GM18511 (cell line): Measurements from ENCODE around the gene GJD2.

Experiments
- ATAC-seq: cut with Tn5 transposase; IDR thresholded peaks from one replicate; pipeline ENCODE4 v1.9.1; 2021; ENCODE audit warnings: mild to moderate bottlenecking, moderate library complexity; ENCODE audit not compliant: unreplicated experiment

GJD2 gene

DNA sequence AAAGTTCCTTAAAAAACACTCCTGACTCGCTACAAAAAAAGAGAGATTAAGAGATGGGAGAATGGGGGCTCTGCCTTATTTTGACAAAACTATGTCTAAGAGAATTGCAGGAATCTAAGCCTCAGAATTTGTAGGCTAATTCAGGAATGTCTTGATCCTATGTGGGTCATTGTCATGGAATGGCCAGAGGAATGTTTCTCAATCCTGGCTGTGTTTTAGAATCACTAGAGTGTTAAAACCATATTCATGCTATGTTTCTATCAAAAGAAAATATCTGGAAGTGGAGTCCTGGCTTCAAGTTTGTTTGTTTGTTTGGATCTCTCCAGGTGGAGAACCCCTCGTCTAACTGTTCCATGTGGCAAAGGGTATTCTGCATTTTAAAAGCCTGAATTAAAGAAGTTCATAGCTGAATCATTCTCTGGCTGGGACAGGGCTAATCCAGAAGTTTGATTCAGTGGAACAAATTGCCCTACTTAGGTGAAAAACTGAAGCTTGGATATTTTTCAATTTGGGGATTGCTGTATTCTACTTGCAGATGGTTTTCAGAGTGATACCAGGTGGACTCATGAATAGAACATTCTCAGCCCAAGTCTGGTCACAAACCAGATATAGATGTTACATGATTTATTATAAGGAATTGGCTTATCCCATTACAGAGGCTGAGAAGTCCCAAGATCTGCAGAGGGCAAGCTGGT lies 28.2 kb downstream of the GJD2 start:
- no peak for ATAC-seq

DNA sequence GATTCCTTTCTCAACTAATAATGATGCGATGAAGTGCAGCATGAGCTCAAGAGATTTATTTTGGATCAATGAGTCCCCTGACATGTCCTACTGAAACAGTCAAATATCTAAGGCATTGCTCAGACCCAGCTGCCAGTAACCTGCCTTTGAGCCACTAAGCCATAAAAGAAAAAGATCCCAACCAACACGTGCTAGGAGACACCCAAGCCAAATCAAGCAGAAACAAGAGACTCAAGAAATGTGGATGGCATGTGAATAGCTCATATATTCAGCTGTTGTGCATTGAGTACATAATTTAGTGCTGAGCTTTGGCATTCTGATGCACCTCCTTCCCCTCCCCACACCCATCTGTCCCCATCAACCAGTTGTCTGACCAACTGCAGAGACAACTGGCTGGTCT lies 29.2 kb downstream of the GJD2 start:
- no peak for ATAC-seq

DNA sequence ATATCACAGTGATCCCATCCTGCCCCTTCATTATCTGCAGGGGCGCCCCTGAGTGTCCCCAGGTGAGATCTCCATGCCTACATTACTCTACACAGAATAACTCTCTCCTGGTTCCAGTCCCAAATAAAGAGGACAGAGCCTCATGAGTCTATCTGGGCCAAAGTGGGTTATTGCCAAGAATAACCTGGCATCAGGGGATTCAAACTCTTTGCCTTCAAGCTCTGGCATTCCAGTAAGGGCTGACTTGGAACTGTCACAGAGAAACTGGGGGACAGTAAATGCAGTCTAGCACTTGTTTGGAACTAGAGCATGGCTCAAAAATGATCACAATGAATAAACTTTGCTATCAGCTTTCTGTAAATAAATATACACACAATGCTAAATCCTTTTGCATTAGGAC lies 30.3 kb downstream of the GJD2 start:
- ATAC-seq: no peak

DNA sequence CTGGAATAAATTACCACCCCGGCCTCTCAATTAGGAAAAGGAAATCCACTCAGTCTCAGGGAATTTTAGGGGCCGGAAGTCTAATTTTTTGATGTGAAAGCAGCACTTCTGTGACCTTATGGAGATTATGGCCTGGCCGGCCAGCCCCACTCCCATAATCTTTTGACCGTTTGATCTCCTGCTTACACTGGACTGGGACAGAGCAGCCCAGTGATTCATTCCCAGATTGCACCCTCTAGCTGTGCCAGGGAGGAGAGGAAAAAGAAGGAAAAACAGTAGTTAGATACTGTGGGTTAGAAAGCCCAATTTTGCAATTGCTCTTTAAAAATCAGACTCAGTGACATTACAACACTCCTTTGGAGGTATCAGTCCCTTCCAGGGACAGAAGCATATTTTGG lies 32.4 kb downstream of the GJD2 start:
- ATAC-seq: no peak

DNA sequence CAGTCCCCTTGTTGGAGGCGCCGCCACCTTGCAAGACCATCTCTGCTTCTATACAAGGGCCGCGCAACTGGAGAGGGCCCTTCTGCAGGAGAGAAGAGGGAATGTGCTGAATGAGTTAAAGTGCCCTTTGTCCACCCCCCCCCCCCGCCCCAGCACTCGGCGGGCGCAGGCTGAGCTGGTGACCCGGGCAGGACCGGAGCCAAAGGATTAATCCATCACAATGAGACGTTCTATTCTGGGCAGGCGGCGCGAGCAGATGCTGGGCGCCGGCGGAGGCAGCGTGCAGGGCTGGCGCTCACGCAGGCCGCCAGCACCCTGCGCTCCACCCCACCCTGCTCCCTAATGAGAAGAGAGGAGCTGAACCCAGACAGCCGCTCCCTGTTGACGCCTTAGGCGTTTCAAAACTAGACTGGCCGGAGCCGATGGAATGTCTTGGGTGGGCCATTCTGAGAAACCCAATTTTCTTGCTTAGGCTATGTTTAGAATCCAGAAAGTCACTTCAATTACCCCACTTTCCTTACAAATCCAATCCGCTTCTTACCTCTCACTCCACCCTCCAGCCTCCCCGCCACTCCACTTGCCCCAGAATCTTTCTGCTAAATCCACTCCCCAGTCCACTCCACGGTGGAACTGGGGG lies 32.9 kb downstream of the GJD2 start:
- ATAC-seq: no peak

DNA sequence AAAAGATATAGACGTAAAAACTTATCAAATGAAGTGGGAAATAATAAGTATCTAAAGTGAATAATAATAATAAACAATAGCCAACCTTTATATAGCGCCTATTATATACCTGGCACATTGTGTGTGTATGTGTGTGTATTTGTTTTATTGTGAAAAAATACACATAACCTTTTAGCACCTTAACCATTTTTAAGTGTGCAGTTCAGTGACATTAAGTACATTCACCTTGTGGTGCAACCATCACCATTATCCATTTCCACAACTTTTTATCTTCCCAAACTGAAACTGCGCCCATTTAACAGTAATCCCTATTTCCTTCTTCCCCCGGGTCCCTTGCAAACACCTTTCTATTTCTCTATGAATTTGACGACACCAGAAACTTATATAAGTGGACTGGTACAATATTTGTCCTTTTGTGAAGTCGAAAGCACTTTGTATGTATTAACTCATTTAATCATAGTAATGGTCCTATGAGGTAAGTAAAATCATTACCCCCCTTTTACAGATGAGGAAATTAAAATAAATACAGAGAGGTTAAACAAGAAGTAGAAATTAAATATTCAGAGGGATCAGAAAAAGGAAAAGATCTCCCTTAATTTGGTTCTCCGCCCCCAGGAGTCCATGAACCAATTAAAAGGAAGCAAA lies 33.5 kb downstream of the GJD2 start:
- ATAC-seq: no peak

DNA sequence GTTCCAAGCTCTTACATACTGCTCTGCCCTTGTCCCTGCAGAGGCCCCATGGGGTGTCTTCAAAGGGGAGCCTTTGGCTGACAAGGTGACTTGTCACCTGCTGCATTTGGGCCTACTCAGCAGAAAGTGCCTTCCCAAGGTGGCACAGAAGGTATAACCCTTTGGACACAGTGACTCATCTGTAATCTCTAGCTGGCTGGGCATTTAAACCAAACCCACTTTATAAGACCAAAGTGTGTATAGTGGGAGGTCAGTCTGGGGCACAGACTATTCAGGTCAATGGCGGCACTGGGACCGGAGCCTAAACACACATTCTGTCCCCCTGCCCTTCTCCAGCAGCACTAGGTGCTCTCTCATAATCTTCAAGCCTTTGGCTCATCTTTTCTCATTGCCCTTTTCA lies 35.1 kb downstream of the GJD2 start:
- no peak for ATAC-seq

DNA sequence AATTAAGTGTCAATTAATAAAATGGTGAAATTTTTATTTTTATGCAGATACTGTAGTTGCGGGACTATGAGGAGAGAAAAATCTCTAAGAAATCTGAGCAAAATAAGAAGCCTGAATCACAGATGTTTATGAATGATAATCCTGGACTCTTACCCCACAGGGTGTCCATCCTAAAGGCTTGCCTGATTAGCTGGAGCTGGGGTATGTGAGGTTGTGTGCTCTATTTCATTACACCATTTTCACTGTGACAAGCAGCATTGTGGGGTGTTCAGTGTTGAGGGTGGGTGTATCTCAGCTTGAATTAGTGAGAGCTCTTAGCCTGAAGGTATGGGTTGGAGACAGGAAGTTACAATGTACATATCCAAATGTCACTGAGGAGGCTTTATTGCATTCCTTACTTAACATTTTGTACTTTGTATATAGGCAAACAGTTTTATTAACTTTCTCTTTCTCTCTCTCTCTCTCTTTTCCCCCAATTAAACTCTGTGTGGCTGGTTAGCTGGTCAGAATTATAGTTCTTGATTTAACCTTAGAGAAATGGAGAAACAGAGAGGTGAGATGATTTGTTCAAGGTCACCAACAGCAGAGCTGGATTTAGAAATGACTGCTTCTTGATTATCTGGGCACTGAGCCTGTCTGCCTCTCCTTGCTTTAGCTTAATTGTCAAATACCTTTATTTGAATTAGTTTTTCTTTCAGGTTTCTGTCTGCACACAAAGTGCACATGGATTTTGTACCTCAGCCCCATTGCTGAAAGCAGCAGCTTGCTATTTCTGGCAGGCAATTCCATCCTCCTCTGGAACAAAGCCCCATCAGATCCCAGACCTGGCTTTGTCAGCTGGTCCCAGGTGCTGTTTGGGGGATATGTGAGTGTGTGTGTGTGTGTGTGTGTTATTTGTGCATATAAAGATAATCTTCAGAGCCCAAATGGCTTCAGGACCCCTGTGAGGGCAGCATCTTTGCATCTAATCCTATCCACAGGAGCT lies 35.8 kb downstream of the GJD2 start:
- ATAC-seq: no peak

DNA sequence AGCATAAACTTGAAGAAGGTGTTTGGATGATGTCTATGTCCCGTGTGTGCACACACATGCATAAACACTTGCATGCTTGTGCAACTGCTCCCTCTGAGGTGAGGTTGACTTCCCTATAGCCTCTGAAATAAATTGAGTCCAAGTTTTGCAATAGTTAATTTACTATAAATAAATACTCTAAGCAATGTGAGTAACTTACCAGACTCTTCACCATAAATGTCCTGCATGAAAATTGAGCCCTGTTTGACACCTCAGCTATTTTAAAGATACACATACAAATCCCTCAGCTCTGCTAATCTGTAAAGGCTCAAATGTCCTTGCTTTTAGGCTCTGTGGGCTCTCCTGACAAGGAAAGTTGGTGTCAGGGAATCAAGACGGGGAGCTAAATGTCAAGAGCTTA lies 37.1 kb downstream of the GJD2 start:
- ATAC-seq: no peak

DNA sequence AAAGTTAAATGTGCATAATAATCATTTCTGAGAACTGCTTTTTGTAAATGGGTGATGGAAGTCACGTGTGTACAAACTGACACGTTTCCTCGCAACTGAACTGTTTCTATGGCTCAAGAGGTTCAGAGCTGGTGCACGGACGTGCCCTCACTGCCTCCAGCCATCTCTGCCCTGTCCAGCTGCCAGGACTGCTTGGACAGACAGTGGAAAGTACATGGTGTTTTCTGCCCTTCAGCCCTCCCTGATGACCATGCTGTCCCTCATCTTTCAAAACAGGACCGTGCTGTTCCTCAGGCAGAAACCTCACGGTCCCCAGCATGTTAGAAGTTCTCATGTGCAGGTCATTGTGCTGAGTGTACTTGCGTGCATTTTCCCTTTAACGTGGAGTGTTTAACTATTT lies 38.7 kb downstream of the GJD2 start:
- no peak for ATAC-seq

DNA sequence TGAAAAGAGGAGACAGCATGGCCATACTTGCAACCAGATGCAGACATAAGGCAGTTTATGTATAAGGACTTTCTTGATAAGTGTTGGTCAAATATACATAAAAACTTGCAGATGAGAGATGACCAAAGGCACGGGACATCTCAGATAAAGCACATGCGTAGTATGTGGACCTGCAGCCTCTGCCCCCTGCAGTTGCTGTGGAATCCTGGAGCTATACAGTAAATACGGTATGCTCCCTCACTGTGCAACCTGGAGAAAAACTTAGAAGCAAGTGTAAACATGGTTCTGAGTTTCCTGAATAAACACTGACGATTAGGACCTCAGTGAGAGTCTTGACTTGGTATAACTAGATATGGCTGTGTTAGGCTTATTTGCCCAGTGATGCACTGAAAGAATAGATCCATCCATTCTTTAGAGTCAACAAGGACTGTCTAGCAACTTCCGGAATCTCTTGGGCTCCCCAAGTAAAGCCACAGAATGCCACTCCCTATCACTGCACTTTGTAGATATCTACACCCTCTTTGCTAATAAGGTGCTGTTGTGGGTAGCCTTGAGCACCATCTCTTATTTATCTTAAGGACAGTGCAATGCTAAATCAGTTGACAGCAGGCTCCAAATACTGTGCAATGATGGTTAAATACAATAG lies 40.2 kb downstream of the GJD2 start:
- no peak for ATAC-seq

DNA sequence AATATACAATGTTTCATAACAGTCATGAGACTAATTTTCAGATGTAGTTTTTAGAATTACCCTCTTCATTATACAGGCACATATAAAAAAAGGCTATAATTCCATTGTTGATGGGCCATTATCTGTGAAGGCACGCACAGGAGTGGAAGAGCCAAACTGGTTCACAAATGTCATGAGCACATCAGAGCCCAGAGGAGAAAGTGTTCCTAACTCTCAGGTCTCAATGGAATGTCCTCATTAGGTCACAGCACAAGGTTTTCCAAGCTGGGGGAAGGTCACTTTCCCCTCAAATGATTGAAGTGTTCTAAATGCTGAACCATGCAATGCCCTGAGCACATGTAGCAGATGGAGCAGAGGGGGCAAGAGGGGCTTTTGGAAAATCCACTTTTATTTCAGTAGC lies 41.2 kb downstream of the GJD2 start:
- no peak for ATAC-seq

DNA sequence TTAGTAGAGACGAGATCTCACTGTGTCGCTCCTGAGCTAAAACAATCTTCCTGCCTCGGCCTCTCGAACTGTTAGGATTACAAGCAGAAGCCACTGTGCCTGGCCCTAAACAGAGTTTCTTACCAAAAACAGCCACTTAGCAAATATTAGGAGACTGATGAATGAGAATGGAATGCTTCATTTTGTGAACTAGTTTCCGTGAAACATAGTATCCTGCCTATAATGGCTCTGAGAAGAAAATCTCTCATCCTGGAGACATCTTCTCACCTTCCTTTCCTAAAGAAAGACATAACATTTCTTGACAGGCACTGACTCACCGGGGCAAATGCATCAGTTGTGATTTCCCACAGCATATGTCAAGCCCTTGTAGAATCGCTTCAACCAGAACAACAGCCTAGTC lies 44.9 kb downstream of the GJD2 start:
- no peak for ATAC-seq

DNA sequence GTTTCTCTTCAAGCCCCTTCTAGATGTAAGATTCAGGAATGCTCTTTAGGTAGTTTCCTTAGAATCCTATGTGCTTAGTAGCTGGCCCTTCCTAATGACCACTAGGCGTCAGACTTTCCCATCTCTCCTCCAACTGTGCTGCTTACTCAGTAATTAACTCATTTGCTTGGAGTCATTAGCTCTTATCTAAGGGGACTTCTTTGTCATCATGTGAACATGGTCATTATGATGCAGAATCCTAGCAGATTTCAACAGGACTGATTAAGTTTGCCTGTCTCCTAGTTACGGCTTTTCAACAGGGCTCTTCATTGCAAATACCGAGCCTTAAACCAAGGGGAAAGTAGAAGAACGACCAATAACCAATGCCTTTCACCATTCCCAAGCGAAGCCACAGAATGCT lies 46.4 kb downstream of the GJD2 start:
- ATAC-seq: no peak

DNA sequence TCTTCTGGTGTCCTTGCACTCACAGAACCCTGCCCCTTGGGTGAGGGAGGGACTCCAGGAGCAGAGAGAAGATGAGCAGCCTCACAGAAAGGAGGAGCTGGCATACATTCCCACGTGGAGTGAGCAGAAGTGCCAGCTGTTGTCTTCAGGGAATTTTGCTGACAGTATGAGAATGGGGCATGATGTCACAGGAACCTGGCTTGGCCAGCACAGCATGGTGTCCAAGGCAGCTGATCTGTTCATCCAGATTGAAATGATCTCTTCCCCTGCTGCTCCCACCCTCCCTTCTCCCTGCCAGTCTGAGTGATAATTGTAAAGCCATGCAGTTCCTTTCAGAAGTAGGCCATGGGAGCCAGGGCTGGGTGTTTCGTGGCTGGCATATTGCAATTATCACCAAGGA lies 53.3 kb downstream of the GJD2 start:
- no peak for ATAC-seq
